Stimulated activated CD4-positive, alpha-beta T cell treated with anti-CD3 and anti-CD28 coated beads, Interleukin-15, amount 100 ng/mL, for 1 hour (primary cell): ENCODE data around the gene IKZF5.
A peak's percentile ranks its signal among the peaks of the same experiment; 100 is the strongest.

Source experiments
- DNase-seq, 2 donors: peaks; one replicate each; pipeline ENCODE4 v3.0.0-alpha.2; 2020; ENCODE audit warnings: low read depth in 1 of 2, low spot score in 1 of 2

The IKZF5 gene

GRCh38 chr10:123017421-123018165, 9.0 kb upstream of the IKZF5 start:
- no peak for DNase-seq

GRCh38 chr10:123016228-123016627, 7.6 kb upstream of the IKZF5 start:
- no peak for DNase-seq

- no peak for DNase-seq
Measured at GRCh38 chr10:123014772-123015171, 6.2 kb upstream of the IKZF5 start.

- DNase-seq = no peak
Measured at GRCh38 chr10:123013456-123014419, 5.1 kb upstream of the IKZF5 start.

- no peak for DNase-seq
Measured at GRCh38 chr10:123011987-123012386, 3.4 kb upstream of the IKZF5 start.

- DNase-seq = peak in 1 of 2 donors; percentile 6
Measured at GRCh38 chr10:123009105-123009820, 668 bp upstream of the IKZF5 start.

GRCh38 chr10:123007558-123008354, 839 bp downstream of the IKZF5 start:
- DNase-seq = peak in 1 of 2 donors; percentile 10

GRCh38 chr10:123004298-123004697, 4.3 kb downstream of the IKZF5 start:
- no peak for DNase-seq

GRCh38 chr10:123001370-123001769, 7.2 kb downstream of the IKZF5 start:
- DNase-seq = no peak

- no peak for DNase-seq
Measured at GRCh38 chr10:123000155-123000554, 8.4 kb downstream of the IKZF5 start.

- no peak for DNase-seq
Measured at GRCh38 chr10:122999347-122999746, 9.2 kb downstream of the IKZF5 start.

- DNase-seq = no peak
Measured at GRCh38 chr10:122998934-122999333, 9.7 kb downstream of the IKZF5 start.

GRCh38 chr10:122998360-122998917, 10.2 kb downstream of the IKZF5 start:
- DNase-seq = no peak

GRCh38 chr10:122997864-122998263, 10.7 kb downstream of the IKZF5 start:
- DNase-seq = no peak

GRCh38 chr10:122995936-122996335, 12.7 kb downstream of the IKZF5 start:
- no peak for DNase-seq

- DNase-seq = no peak
Measured at GRCh38 chr10:122993797-122994336, 14.7 kb downstream of the IKZF5 start.

- DNase-seq = no peak
Measured at GRCh38 chr10:122992031-122992585, 16.5 kb downstream of the IKZF5 start.

GRCh38 chr10:122990278-122990677, 18.3 kb downstream of the IKZF5 start:
- no peak for DNase-seq

GRCh38 chr10:122988501-122988900, 20.1 kb downstream of the IKZF5 start:
- DNase-seq = no peak

- no peak for DNase-seq
Measured at GRCh38 chr10:122986335-122986734, 22.3 kb downstream of the IKZF5 start.
